ENCODE measurements around the gene GATC.

Gene GATC

DNA sequence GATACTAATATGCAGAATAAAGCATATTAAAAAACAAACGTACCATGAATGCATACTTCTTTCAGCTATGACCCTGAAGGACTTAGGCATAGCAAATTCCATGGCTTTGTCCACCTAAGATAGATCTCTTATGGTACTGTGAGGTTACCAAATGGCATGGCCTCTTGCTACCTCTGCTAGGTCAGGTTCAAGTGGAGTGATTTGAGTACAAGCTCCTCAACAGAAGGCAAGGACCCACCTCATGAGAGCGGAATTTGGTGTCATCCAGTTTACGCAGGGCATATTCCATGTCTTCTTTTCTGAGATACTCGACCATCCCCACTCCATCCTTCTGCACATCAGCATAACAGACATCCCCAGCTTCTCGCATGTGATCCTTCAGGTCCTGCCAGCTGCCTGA, 17.5 kb downstream of the GATC start:
- Histone ChIP-seq H3K4me1 (ENCODE audit: low read length) (peaks cover 3% of the 10 kb centered on the region; the same call in 1 of the 2 replicates), H4K20me1 (ENCODE audit: insufficient read depth, low read length) (peaks cover 43% of the 10 kb centered on the region), H3K4me2 (ENCODE audit: low read length) (no peak overlapping the region), H3K27me3 (ENCODE audit: low read depth, low read length) (no peaks in the 10 kb centered on the region), H3K4me3 (ENCODE audit: low read length) (no peak overlapping the region), H3K27ac (ENCODE audit: low read length) (no peak overlapping the region), H2AFZ (ENCODE audit: low read depth, low read length) (no peak overlapping the region), H3K9me3 (ENCODE audit: insufficient read depth, low read length) (no peaks in the 10 kb centered on the region), H3K36me3 (replicated peaks; ENCODE audit: low read depth, low read length) (peaks cover 69% of the 10 kb centered on the region), H3K9ac (ENCODE audit: low read length) (no peak overlapping the region), H3K79me2 (ENCODE audit: low read length) (peaks cover 68% of the 10 kb centered on the region)
- TF ChIP-seq, protein P1, sequence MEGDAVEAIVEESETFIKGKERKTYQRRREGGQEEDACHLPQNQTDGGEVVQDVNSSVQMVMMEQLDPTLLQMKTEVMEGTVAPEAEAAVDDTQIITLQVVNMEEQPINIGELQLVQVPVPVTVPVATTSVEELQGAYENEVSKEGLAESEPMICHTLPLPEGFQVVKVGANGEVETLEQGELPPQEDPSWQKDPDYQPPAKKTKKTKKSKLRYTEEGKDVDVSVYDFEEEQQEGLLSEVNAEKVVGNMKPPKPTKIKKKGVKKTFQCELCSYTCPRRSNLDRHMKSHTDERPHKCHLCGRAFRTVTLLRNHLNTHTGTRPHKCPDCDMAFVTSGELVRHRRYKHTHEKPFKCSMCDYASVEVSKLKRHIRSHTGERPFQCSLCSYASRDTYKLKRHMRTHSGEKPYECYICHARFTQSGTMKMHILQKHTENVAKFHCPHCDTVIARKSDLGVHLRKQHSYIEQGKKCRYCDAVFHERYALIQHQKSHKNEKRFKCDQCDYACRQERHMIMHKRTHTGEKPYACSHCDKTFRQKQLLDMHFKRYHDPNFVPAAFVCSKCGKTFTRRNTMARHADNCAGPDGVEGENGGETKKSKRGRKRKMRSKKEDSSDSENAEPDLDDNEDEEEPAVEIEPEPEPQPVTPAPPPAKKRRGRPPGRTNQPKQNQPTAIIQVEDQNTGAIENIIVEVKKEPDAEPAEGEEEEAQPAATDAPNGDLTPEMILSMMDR (IDR thresholded peaks at IDR 0.05; ENCODE audit: low read depth, low read length): no peak
- no peak for TF ChIP-seq EZH2phosphoT487 (IDR thresholded peaks at IDR 0.05; ENCODE audit: low read depth)

DNA sequence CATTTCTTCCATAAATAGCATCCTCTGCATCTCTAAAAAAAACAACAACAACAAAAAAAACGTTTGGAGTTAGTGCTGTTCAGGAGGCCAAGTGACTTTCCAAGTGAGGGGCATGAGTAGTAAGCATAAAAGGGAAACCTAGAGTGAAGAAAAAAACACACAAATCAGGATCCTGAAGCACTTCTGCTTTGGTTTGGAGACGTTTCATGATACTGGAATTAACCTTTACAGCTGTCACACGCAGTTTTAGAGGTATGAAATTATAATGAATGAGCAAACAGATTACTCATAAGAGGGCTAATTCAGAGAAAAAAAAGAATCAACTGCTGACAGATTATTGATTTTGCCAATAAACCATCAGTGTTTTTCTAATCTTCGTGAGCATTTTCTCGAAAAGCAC, 19.5 kb downstream of the GATC start:
- H3K9ac ChIP-seq (ENCODE audit: low read length): no peak overlapping the region
- peaks cover 57% of the 10 kb centered on the region for H3K36me3 ChIP-seq (replicated peaks; ENCODE audit: low read depth, low read length)
- H3K4me1 ChIP-seq (ENCODE audit: low read length): peaks cover 8% of the 10 kb centered on the region; the same call in 1 of the 2 replicates
- peaks cover 83% of the 10 kb centered on the region for H3K79me2 ChIP-seq (ENCODE audit: low read length)
- no peak overlapping the region for H3K4me3 ChIP-seq (ENCODE audit: low read length)
- TF ChIP-seq EZH2phosphoT487 (IDR thresholded peaks at IDR 0.05; ENCODE audit: low read depth): no peak
- TF ChIP-seq, protein P1 (IDR thresholded peaks at IDR 0.05; ENCODE audit: low read depth, low read length): no peak
- H3K4me2 ChIP-seq (ENCODE audit: low read length): no peak overlapping the region
- H2AFZ ChIP-seq (ENCODE audit: low read depth, low read length): no peak overlapping the region
- H3K27ac ChIP-seq (ENCODE audit: low read length): no peak overlapping the region
- peaks cover 45% of the 10 kb centered on the region for H4K20me1 ChIP-seq (ENCODE audit: insufficient read depth, low read length)
- H3K27me3 ChIP-seq (ENCODE audit: low read depth, low read length): no peaks in the 10 kb centered on the region
- no peaks in the 10 kb centered on the region for H3K9me3 ChIP-seq (ENCODE audit: insufficient read depth, low read length)

DNA sequence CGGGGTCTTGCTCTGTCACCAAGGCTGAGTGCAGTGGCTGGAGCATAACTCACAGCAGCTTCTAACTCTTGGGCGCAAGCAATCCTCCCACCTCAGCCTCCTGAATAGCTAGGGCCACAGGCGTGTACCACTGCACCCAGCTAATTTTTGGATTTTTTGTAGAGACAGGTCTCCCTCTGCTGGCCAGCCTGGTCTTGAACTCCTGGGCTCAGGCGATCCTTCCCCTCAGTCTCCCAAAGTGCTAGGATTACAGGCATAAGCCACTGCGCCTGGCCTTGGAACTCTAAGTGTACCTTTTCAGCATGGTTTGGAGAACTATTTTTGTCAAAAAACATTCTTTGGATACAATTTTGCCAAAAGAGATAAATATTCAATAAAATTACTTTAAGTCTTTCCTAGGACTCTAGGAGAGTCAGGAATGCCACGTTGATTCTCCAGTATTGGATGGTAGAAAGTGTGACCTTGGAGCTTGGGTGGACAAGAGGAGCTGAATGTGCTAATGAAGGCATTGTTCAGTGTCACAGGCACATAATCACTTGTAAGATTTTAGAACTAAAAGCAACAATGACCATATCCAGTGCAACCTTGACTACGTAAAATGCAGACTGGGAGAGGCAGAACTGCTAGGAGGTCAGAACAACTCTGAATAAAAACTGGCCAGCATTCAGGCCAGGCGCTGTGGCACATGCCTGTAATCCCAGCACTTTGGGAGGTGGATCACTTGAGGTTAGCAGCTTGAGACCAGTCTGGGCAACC, 20.5 kb downstream of the GATC start:
- Histone ChIP-seq H3K79me2 (ENCODE audit: low read length) (peaks cover 80% of the 10 kb centered on the region), H3K9me3 (ENCODE audit: insufficient read depth, low read length) (no peaks in the 10 kb centered on the region), H3K9ac (ENCODE audit: low read length) (no peak overlapping the region), H3K27me3 (ENCODE audit: low read depth, low read length) (no peaks in the 10 kb centered on the region), H3K4me1 (ENCODE audit: low read length) (peaks cover 8% of the 10 kb centered on the region; the same call in 1 of the 2 replicates), H3K4me2 (ENCODE audit: low read length) (no peak overlapping the region), H3K27ac (ENCODE audit: low read length) (no peak overlapping the region), H3K4me3 (ENCODE audit: low read length) (no peak overlapping the region), H2AFZ (ENCODE audit: low read depth, low read length) (no peak overlapping the region), H3K36me3 (replicated peaks; ENCODE audit: low read depth, low read length) (peaks cover 51% of the 10 kb centered on the region), H4K20me1 (ENCODE audit: insufficient read depth, low read length) (peaks cover 45% of the 10 kb centered on the region)
- TF ChIP-seq EZH2phosphoT487 (IDR thresholded peaks at IDR 0.05; ENCODE audit: low read depth): no peak
- TF ChIP-seq, protein P1 (IDR thresholded peaks at IDR 0.05; ENCODE audit: low read depth, low read length): peak; percentile 49

DNA sequence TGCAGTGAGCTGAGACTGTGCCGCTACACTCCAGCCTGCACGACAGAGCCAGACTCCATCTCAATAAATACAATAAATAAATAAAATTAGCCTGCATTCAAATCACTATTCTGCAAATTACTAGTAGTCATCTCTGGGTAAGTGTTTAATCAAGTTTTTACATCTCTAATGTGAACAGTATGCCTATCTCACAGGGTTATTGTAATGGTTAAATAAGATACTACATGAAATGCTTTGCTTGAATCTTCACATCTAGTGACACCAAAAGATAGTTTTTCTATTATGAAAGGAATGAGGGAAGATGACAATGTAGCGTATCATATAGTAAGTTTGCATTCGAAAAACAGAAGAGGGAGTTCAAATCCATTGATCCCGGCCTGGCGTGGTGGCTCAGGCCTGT, 21.2 kb downstream of the GATC start:
- Histone ChIP-seq H3K4me1 (ENCODE audit: low read length) (peaks cover 8% of the 10 kb centered on the region; the same call in 1 of the 2 replicates), H3K36me3 (replicated peaks; ENCODE audit: low read depth, low read length) (peaks cover 45% of the 10 kb centered on the region), H3K9me3 (ENCODE audit: insufficient read depth, low read length) (no peaks in the 10 kb centered on the region), H3K4me2 (ENCODE audit: low read length) (peak overlapping the region; percentile 68; the same call in 1 of the 2 replicates), H3K79me2 (ENCODE audit: low read length) (peaks cover 74% of the 10 kb centered on the region), H3K9ac (ENCODE audit: low read length) (no peak overlapping the region), H3K27me3 (ENCODE audit: low read depth, low read length) (no peaks in the 10 kb centered on the region), H3K4me3 (ENCODE audit: low read length) (no peak overlapping the region), H2AFZ (ENCODE audit: low read depth, low read length) (no peak overlapping the region), H3K27ac (ENCODE audit: low read length) (no peak overlapping the region), H4K20me1 (ENCODE audit: insufficient read depth, low read length) (peaks cover 43% of the 10 kb centered on the region)
- TF ChIP-seq, protein P1 (IDR thresholded peaks at IDR 0.05; ENCODE audit: low read depth, low read length): no peak
- TF ChIP-seq EZH2phosphoT487 (IDR thresholded peaks at IDR 0.05; ENCODE audit: low read depth): no peak
